GM23248 (cell line): ENCODE measurements around the gene CYP11A1. TPM values are rescaled to one million over a fixed set of nuclear protein-coding genes. Genes with fewer than 3 reads are reported as not detected.

Experiments used
- DNase-seq: peaks from one replicate; pipeline ENCODE4 v3.0.0-alpha.2; 2015
- H2AFZ ChIP-seq: fragments of 200-600 bp; sonication (generic); 2 replicates; pipeline ENCODE4 v1.6.1; 2016; ENCODE audit warnings: antibody characterized with exemption
- H3F3A ChIP-seq: fragments of 200-600 bp; sonication (generic); 2 replicates; pipeline ENCODE4 v1.6.1; 2016; ENCODE audit warnings: mild to moderate bottlenecking, antibody characterized with exemption, mixed run types; ENCODE audit not compliant: insufficient read depth
- H3K27ac ChIP-seq: fragments of 200-600 bp; sonication (generic); 2 replicates; pipeline ENCODE4 v1.5.1; 2016; ENCODE audit warnings: mild to moderate bottlenecking
- H3K27me3 ChIP-seq: fragments of 200-600 bp; sonication (generic); replicated peaks from 2 replicates; pipeline ENCODE4 v1.6.1; 2016; ENCODE audit warnings: mild to moderate bottlenecking; ENCODE audit not compliant: insufficient read depth
- H3K36me3 ChIP-seq: fragments of 200-600 bp; sonication (generic); 2 replicates; pipeline ENCODE4 v1.6.1; 2016; ENCODE audit warnings: low read depth, mild to moderate bottlenecking
- H3K4me1 ChIP-seq: fragments of 200-600 bp; sonication (generic); 2 replicates; pipeline ENCODE4 v1.6.1; 2016; ENCODE audit warnings: mild to moderate bottlenecking; ENCODE audit not compliant: insufficient read depth
- H3K4me2 ChIP-seq: fragments of 200-600 bp; sonication (generic); one replicate; pipeline ENCODE4 v1.6.1; 2016; ENCODE audit warnings: mild to moderate bottlenecking; ENCODE audit not compliant: unreplicated experiment
- H3K4me3 ChIP-seq: fragments of 200-600 bp; sonication (generic); 2 replicates; pipeline ENCODE4 v1.5.1; 2016; ENCODE audit warnings: mild to moderate bottlenecking
- H3K79me2 ChIP-seq: fragments of 200-600 bp; sonication (generic); 2 replicates; pipeline ENCODE4 v1.6.1; 2016; ENCODE audit warnings: mild to moderate bottlenecking; ENCODE audit not compliant: insufficient read depth
- H3K9ac ChIP-seq: fragments of 200-600 bp; sonication (generic); 2 replicates; pipeline ENCODE4 v1.6.1; 2016; ENCODE audit warnings: mild to moderate bottlenecking
- H3K9me2 ChIP-seq: fragments of 200-600 bp; sonication (generic); 2 replicates; pipeline ENCODE4 v1.6.1; 2016; ENCODE audit warnings: mixed run types, mild to moderate bottlenecking, moderate library complexity; ENCODE audit not compliant: insufficient read depth
- H3K9me3 ChIP-seq: fragments of 200-600 bp; sonication (generic); one replicate; pipeline ENCODE4 v1.6.1; 2017; ENCODE audit warnings: low read depth
- H4K20me1 ChIP-seq: fragments of 200-600 bp; sonication (generic); 2 replicates; pipeline ENCODE4 v1.6.0; 2016; ENCODE audit not compliant: insufficient read depth
- EZH2 ChIP-seq: fragments of 200-600 bp; sonication (generic); IDR thresholded peaks from 2 replicates; pipeline ENCODE4 v1.6.1; 2018; ENCODE audit warnings: antibody characterized with exemption, mild to moderate bottlenecking; ENCODE audit not compliant: insufficient read depth, poor library complexity, severe bottlenecking
- EZH2phosphoT487 ChIP-seq: fragments of 200-600 bp; sonication (generic); IDR thresholded peaks from 2 replicates; pipeline ENCODE4 v1.6.1; 2018; ENCODE audit warnings: antibody characterized with exemption, moderate library complexity, mild to moderate bottlenecking, low read depth; ENCODE audit not compliant: insufficient read depth
- WGBS, 2 experiments: methylation state at CpG; one replicate each; pipeline ENCODE4 v1.1.6; 2015 to 2017; ENCODE audit warnings: low lambda C conversion rate in 2 of 2, low coverage in 1 of 2; ENCODE audit errors: missing lambda C conversion rate in 2 of 2; 5-methylcytosine and 5-hydroxymethylcytosine counted together
- in situ Hi-C: fragments of 300-500 bp; cut with MboI; formaldehyde crosslinking; loops from 2 replicates; pipeline ENCODE4 v1.15.0; 2020
- polyA plus RNA-seq: library from polyadenylated mRNA; unstranded; fragments of >200 nt; fragmentation: Nextera tagmentation; extraction: Ambion mirVana; gene quantifications from 2 replicates; pipeline ENCODE4 v1.2.1, GENCODE V29; 2016
- total RNA-seq: library from RNA; depleted of rRNA; stranded (reverse); fragments of >200 nt; shearing (Covaris generic); gene quantifications from 2 replicates; pipeline ENCODE4 v1.2.3, GENCODE V29; 2014

Gene CYP11A1
- total and polyA plus RNA-seq, 2 experiments from 2014 or later, result 0.32 to 1.2 TPM

DNA sequence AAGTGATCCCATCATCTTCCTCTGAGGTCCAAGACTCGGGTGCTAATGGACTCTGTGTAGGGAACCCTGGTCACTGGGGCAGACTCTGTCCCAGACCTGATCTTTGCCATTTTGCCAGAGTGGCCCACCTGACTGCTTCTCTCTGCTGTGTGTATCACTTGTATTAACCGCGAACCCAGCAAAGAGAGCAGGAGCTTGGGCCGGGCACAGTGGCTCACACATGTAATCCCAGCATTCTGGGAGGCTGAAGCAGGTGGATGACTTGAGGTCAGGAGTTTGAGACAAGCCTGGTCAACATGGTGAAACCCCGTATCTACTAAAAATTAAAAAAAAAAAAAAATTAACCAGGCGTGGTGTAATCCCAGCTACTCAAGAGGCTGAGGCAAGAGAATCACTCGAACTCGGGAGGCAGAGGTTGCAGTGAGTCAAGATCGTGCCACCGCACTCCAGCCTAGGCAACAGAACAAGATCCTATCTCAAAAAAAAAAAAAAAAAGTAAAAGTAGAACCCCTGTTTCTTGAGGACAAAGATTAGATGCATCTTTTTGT is 32.9 kb upstream of the CYP11A1 start:
- Histone ChIP-seq H3K9ac (peak overlapping the region; percentile 28; the same call in 1 of the 2 replicates), H4K20me1 (no peaks in the 10 kb centered on the region), H3K9me2 (no peaks in the 10 kb centered on the region), H3K79me2 (no peaks in the 10 kb centered on the region), H3K27ac (peak overlapping the region; percentile 66), H2AFZ (no peak overlapping the region), H3K9me3 (no peaks in the 10 kb centered on the region), H3F3A (peaks cover 70% of the 10 kb centered on the region), H3K4me2 (peak overlapping the region; percentile 23), H3K27me3 (no peaks in the 10 kb centered on the region), H3K4me3 (no peak overlapping the region), H3K36me3 (no peaks in the 10 kb centered on the region), H3K4me1 (peaks cover 65% of the 10 kb centered on the region)
- TF ChIP-seq EZH2, result no peak
- no peak for TF ChIP-seq EZH2phosphoT487
- 57 to 62% methylated on average over 10 of the region's 10 CpGs for WGBS, 2 experiments
- in situ Hi-C loops, result no loop called here
- DNase-seq, result peak; percentile 48

DNA sequence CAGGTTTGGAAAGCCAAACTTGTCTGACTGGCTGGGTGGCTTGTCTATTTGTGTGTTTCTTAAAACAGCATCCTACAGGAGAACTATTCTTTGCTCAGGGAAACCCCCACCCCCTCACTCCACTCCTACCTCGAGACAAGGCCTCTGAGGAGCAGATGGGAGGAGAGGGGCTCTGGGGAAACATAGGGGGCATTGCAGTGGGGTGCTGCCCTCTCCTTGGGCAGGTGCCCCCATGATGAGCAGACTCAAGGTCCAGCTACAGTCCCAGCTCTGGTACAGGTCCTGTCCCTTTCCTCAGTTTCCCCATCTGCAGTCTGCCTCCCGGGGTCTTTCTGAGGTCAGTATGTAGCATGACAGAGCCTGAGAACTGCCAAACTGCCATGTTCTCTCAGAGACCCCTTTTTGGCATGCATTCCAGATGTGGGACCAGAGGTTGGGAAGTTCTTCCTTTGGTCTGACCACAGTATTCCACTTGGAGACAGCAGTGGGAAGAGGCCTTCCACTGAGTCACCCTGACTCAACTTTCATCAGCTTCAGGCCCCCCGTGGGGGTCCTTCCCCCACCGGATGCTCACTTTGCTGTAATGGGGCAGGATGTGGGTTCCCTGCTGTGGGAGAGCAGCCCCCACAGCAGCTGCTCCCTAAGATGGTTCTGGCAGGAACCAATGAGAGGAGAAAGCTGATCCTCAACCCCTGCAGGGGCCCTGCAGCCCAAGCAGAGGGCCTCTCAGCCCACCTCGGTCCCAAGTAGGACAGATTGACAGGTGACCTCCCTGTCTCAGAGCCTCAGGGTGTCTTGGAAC is 32.3 kb upstream of the CYP11A1 start:
- Histone ChIP-seq H2AFZ (no peak overlapping the region), H3F3A (peaks cover 71% of the 10 kb centered on the region), H3K9me3 (no peaks in the 10 kb centered on the region), H4K20me1 (no peaks in the 10 kb centered on the region), H3K79me2 (no peaks in the 10 kb centered on the region), H3K9me2 (no peaks in the 10 kb centered on the region), H3K4me2 (peak overlapping the region; percentile 23), H3K36me3 (no peaks in the 10 kb centered on the region), H3K4me3 (no peak overlapping the region), H3K27me3 (no peaks in the 10 kb centered on the region), H3K4me1 (peaks cover 71% of the 10 kb centered on the region), H3K9ac (peak overlapping the region; percentile 28; the same call in 1 of the 2 replicates), H3K27ac (peak overlapping the region; percentile 66)
- in situ Hi-C loops, result no loop called here
- TF ChIP-seq EZH2, result no peak
- no peak for TF ChIP-seq EZH2phosphoT487
- peak; percentile 63 for DNase-seq
- 17 to 21% methylated on average over 5 of the region's 5 CpGs for WGBS, 2 experiments

DNA sequence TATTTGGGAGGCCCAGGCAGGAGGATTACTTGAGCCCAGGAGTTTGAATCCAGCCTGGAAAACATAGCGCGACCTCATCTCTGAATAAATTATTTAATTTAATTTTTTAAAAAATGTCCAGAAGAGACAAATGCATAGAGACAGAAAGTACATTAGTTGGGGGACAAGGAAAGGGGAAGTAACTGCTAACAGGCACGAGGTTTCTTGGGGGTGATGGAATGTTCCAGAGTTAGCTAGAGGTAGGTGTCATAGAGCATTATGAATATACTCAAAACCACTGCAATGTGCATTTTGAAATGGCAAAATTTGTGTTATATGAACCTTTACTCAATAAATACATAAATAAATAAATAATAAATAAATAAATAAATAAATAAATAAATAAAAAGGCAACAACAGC is 31.7 kb upstream of the CYP11A1 start:
- Histone ChIP-seq H3K4me1 (peaks cover 72% of the 10 kb centered on the region), H3K4me2 (no peak overlapping the region), H2AFZ (no peak overlapping the region), H3K79me2 (no peaks in the 10 kb centered on the region), H3K27me3 (no peaks in the 10 kb centered on the region), H3K27ac (no peak overlapping the region), H3F3A (peaks cover 72% of the 10 kb centered on the region), H3K9ac (no peak overlapping the region), H3K4me3 (no peak overlapping the region), H4K20me1 (no peaks in the 10 kb centered on the region), H3K36me3 (no peaks in the 10 kb centered on the region), H3K9me3 (no peaks in the 10 kb centered on the region), H3K9me2 (no peaks in the 10 kb centered on the region)
- DNase-seq, result no peak
- in situ Hi-C loops, result no loop called here
- no peak for TF ChIP-seq EZH2
- no peak for TF ChIP-seq EZH2phosphoT487
- 97 to 100% methylated on average over 3 of the region's 3 CpGs for WGBS, 2 experiments

- Histone ChIP-seq H3K27me3 (no peaks in the 10 kb centered on the region), H3K4me3 (no peak overlapping the region), H3K9ac (no peak overlapping the region), H3K9me3 (no peaks in the 10 kb centered on the region), H3K9me2 (no peaks in the 10 kb centered on the region), H3K36me3 (no peaks in the 10 kb centered on the region), H3K79me2 (no peaks in the 10 kb centered on the region), H2AFZ (no peak overlapping the region), H3F3A (peaks cover 81% of the 10 kb centered on the region), H3K4me1 (peaks cover 67% of the 10 kb centered on the region), H4K20me1 (no peaks in the 10 kb centered on the region), H3K27ac (peak overlapping the region; percentile 87), H3K4me2 (no peak overlapping the region)
- DNase-seq, result no peak
- no peak for TF ChIP-seq EZH2phosphoT487
- no peak for TF ChIP-seq EZH2
- in situ Hi-C loops, result no loop called here
- WGBS, 2 experiments, result 94 to 98% methylated on average over 5 of the region's 5 CpGs
These were observed 30.7 kb upstream of the CYP11A1 start for GRCh38 chr15:74398183-74398582.
